ENCODE results near the gene NEURL1. TPM values are rescaled to one million over a fixed set of nuclear protein-coding genes. Genes with fewer than 3 reads are reported as not detected.

NEURL1 gene
- total and polyA plus RNA-seq, 2 experiments from 2014 or later: 1.1 to 1.5 TPM

- no peak for TF ChIP-seq EZH2 (IDR thresholded peaks at IDR 0.05; ENCODE audit: insufficient read depth, poor library complexity, severe bottlenecking)
- Histone ChIP-seq H2AFZ (no peak overlapping the region), H3K9me3 (ENCODE audit: low read depth) (no peaks in the 10 kb centered on the region), H3K9ac (no peak overlapping the region), H3F3A (ENCODE audit: insufficient read depth) (peaks cover 21% of the 10 kb centered on the region; the same call in 1 of the 2 replicates), H3K27ac (no peak overlapping the region), H3K36me3 (ENCODE audit: low read depth) (no peaks in the 10 kb centered on the region), H3K4me3 (no peak overlapping the region), H3K9me2 (ENCODE audit: insufficient read depth) (no peaks in the 10 kb centered on the region), H3K4me1 (ENCODE audit: insufficient read depth) (no peaks in the 10 kb centered on the region), H3K4me2 (ENCODE audit: unreplicated experiment) (no peak overlapping the region), H3K79me2 (ENCODE audit: insufficient read depth) (no peaks in the 10 kb centered on the region), H3K27me3 (replicated peaks; ENCODE audit: insufficient read depth) (no peaks in the 10 kb centered on the region), H4K20me1 (ENCODE audit: insufficient read depth) (no peaks in the 10 kb centered on the region)
- in situ Hi-C loops (cut with MboI): no loop called here
- DNase-seq: no peak
- WGBS, 2 experiments (ENCODE audit: low coverage in 1 of 2, low lambda C conversion rate in 2 of 2, missing lambda C conversion rate in 2 of 2): 90 to 94% methylated on average over 18 to 20 of the region's 20 CpGs
Observed at GRCh38 chr10:103590060-103590459, 96.6 kb downstream of the NEURL1 start.

GRCh38 chr10:103590744-103591291 lies 97.3 kb downstream of the NEURL1 start:
- in situ Hi-C loops (cut with MboI): no loop called here
- TF ChIP-seq EZH2phosphoT487 (IDR thresholded peaks at IDR 0.05; ENCODE audit: insufficient read depth, low read depth) (no peak), EZH2 (IDR thresholded peaks at IDR 0.05; ENCODE audit: insufficient read depth, poor library complexity, severe bottlenecking) (no peak)

GRCh38 chr10:103592186-103593021 lies 98.9 kb downstream of the NEURL1 start:
- H3K9me2 ChIP-seq (ENCODE audit: insufficient read depth): no peaks in the 10 kb centered on the region
- peaks cover 43% of the 10 kb centered on the region for H3F3A ChIP-seq (ENCODE audit: insufficient read depth)
- no peak overlapping the region for H3K4me3 ChIP-seq
- H3K4me1 ChIP-seq (ENCODE audit: insufficient read depth): no peaks in the 10 kb centered on the region
- DNase-seq: peak; percentile 61
- H2AFZ ChIP-seq: no peak overlapping the region
- in situ Hi-C loops (cut with MboI): no loop called here
- no peak overlapping the region for H3K4me2 ChIP-seq (ENCODE audit: unreplicated experiment)
- no peak overlapping the region for H3K27ac ChIP-seq
- WGBS, 2 experiments (ENCODE audit: low coverage in 1 of 2, low lambda C conversion rate in 2 of 2, missing lambda C conversion rate in 2 of 2): 76 to 77% methylated on average over 15 of the region's 15 CpGs
- no peaks in the 10 kb centered on the region for H4K20me1 ChIP-seq (ENCODE audit: insufficient read depth)
- H3K79me2 ChIP-seq (ENCODE audit: insufficient read depth): no peaks in the 10 kb centered on the region
- no peaks in the 10 kb centered on the region for H3K36me3 ChIP-seq (ENCODE audit: low read depth)
- H3K27me3 ChIP-seq (replicated peaks; ENCODE audit: insufficient read depth): no peaks in the 10 kb centered on the region
- no peaks in the 10 kb centered on the region for H3K9me3 ChIP-seq (ENCODE audit: low read depth)
- H3K9ac ChIP-seq: no peak overlapping the region
- TF ChIP-seq EZH2phosphoT487 (IDR thresholded peaks at IDR 0.05; ENCODE audit: insufficient read depth, low read depth) (no peak), EZH2 (IDR thresholded peaks at IDR 0.05; ENCODE audit: insufficient read depth, poor library complexity, severe bottlenecking) (no peak)

More at GRCh38 chr10:103590744-103591291, 97.3 kb downstream of the NEURL1 start:
- H3K4me2 ChIP-seq (ENCODE audit: unreplicated experiment): no peak overlapping the region
- H4K20me1 ChIP-seq (ENCODE audit: insufficient read depth): no peaks in the 10 kb centered on the region
- no peaks in the 10 kb centered on the region for H3K9me3 ChIP-seq (ENCODE audit: low read depth)
- no peaks in the 10 kb centered on the region for H3K4me1 ChIP-seq (ENCODE audit: insufficient read depth)
- no peak overlapping the region for H3K27ac ChIP-seq
- H2AFZ ChIP-seq: no peak overlapping the region
- no peak overlapping the region for H3K4me3 ChIP-seq
- no peaks in the 10 kb centered on the region for H3K9me2 ChIP-seq (ENCODE audit: insufficient read depth)
- peaks cover 28% of the 10 kb centered on the region for H3F3A ChIP-seq (ENCODE audit: insufficient read depth)
- no peaks in the 10 kb centered on the region for H3K36me3 ChIP-seq (ENCODE audit: low read depth)
- WGBS, 2 experiments (ENCODE audit: low coverage in 1 of 2, low lambda C conversion rate in 2 of 2, missing lambda C conversion rate in 2 of 2): 93 to 95% methylated on average over 5 to 6 of the region's 6 CpGs
- no peak overlapping the region for H3K9ac ChIP-seq
- H3K79me2 ChIP-seq (ENCODE audit: insufficient read depth): no peaks in the 10 kb centered on the region
- DNase-seq: no peak
- H3K27me3 ChIP-seq (replicated peaks; ENCODE audit: insufficient read depth): no peaks in the 10 kb centered on the region

GRCh38 chr10:103593022-103593570 lies 99.6 kb downstream of the NEURL1 start:
- no peaks in the 10 kb centered on the region for H3K36me3 ChIP-seq (ENCODE audit: low read depth)
- TF ChIP-seq EZH2phosphoT487 (IDR thresholded peaks at IDR 0.05; ENCODE audit: insufficient read depth, low read depth): no peak
- H3K9ac ChIP-seq: no peak overlapping the region
- in situ Hi-C loops (cut with MboI): no loop called here
- WGBS, 2 experiments (ENCODE audit: low coverage in 1 of 2, low lambda C conversion rate in 2 of 2, missing lambda C conversion rate in 2 of 2): 72 to 78% methylated on average over 3 of the region's 3 CpGs
- peaks cover 49% of the 10 kb centered on the region for H3F3A ChIP-seq (ENCODE audit: insufficient read depth)
- H3K9me2 ChIP-seq (ENCODE audit: insufficient read depth): no peaks in the 10 kb centered on the region
- no peak overlapping the region for H2AFZ ChIP-seq
- no peaks in the 10 kb centered on the region for H3K79me2 ChIP-seq (ENCODE audit: insufficient read depth)
- H3K4me3 ChIP-seq: no peak overlapping the region
- H3K4me1 ChIP-seq (ENCODE audit: insufficient read depth): no peaks in the 10 kb centered on the region
- no peak overlapping the region for H3K4me2 ChIP-seq (ENCODE audit: unreplicated experiment)
- H3K9me3 ChIP-seq (ENCODE audit: low read depth): no peaks in the 10 kb centered on the region
- H4K20me1 ChIP-seq (ENCODE audit: insufficient read depth): no peaks in the 10 kb centered on the region
- no peak overlapping the region for H3K27ac ChIP-seq
- no peaks in the 10 kb centered on the region for H3K27me3 ChIP-seq (replicated peaks; ENCODE audit: insufficient read depth)
- DNase-seq: no peak

Measured in GM23248 (cell line).